Hematopoietic multipotent progenitor cell treated with erythropoietin and hydrocortisone succinate and interleukin-3 and kit ligand, for 15 days (in vitro differentiated cells): ENCODE measurements around the gene KLHL11.
"Not testable (repeated sequence)": the region's sequence is repeated elsewhere in the genome, so short reads cannot be mapped to it uniquely, and the experiment has no call there.

Experiments used
- DNase-seq: peaks from one replicate; pipeline ENCODE4 v3.0.0-alpha.2; 2015; ENCODE audit warnings: low spot score

Gene KLHL11

GRCh38 chr17:41885733-41886132 lies 20.5 kb upstream of the KLHL11 start:
- DNase-seq: no peak

- DNase-seq: no peak
Observed at GRCh38 chr17:41882756-41883155, 17.5 kb upstream of the KLHL11 start.

- no peak for DNase-seq
Observed at GRCh38 chr17:41880130-41880529, 14.9 kb upstream of the KLHL11 start.

- DNase-seq: not testable (repeated sequence)
Observed at GRCh38 chr17:41874293-41874670, 9.1 kb upstream of the KLHL11 start.

- DNase-seq: no peak
Observed at GRCh38 chr17:41873559-41874292, 8.5 kb upstream of the KLHL11 start.

- no peak for DNase-seq
Observed at GRCh38 chr17:41871789-41872188, 6.6 kb upstream of the KLHL11 start.

GRCh38 chr17:41870627-41871026 lies 5.4 kb upstream of the KLHL11 start:
- no peak for DNase-seq

- DNase-seq: no peak
Observed at GRCh38 chr17:41870097-41870496, 4.9 kb upstream of the KLHL11 start.

- no peak for DNase-seq
Observed at GRCh38 chr17:41869426-41869825, 4.2 kb upstream of the KLHL11 start.

- no peak for DNase-seq
Observed at GRCh38 chr17:41868568-41868967, 3.3 kb upstream of the KLHL11 start.

- no peak for DNase-seq
Observed at GRCh38 chr17:41865596-41865893, 322 bp upstream of the KLHL11 start.

GRCh38 chr17:41864498-41864835 lies 756 bp downstream of the KLHL11 start:
- no peak for DNase-seq

- no peak for DNase-seq
Observed at GRCh38 chr17:41863074-41863848, 2.0 kb downstream of the KLHL11 start.

GRCh38 chr17:41860254-41860931 lies 4.8 kb downstream of the KLHL11 start:
- no peak for DNase-seq

- not testable (repeated sequence) for DNase-seq
Observed at GRCh38 chr17:41851382-41851781, 13.8 kb downstream of the KLHL11 start.

- no peak for DNase-seq
Observed at GRCh38 chr17:41849251-41849990, 15.8 kb downstream of the KLHL11 start.

- DNase-seq: no peak
Observed at GRCh38 chr17:41848788-41849187, 16.4 kb downstream of the KLHL11 start.

- DNase-seq: no peak
Observed at GRCh38 chr17:41844971-41845370, 20.3 kb downstream of the KLHL11 start.

- not testable (repeated sequence) for DNase-seq
Observed at GRCh38 chr17:41840781-41841180, 24.4 kb downstream of the KLHL11 start.

- not testable (repeated sequence) for DNase-seq
Observed at GRCh38 chr17:41839448-41839847, 25.8 kb downstream of the KLHL11 start.

GRCh38 chr17:41837761-41838538 lies 27.3 kb downstream of the KLHL11 start, which contains the start of gene KLHL10:
Gene KLHL10 (plus strand): TSS chr17:41837825. CDS start chr17:41837933, 108 bp downstream.
- no peak for DNase-seq
